GM10266 (cell line): ENCODE results near the gene GAN.
A peak's percentile ranks its signal among the peaks of the same experiment; 100 is the strongest.

Experiments
- DNase-seq: peaks from one replicate; pipeline ENCODE4 v3.0.0; 2012; ENCODE audit errors: extremely low spot score
- TF ChIP-seq, protein P1 (sequence below): IDR thresholded peaks from 2 replicates; pipeline ENCODE4 v1.5.1; 2012; ENCODE audit warnings: mild to moderate bottlenecking, low read depth; ENCODE audit not compliant: control insufficient read depth, insufficient read depth; ENCODE audit errors: missing control alignments

Gene GAN

DNA sequence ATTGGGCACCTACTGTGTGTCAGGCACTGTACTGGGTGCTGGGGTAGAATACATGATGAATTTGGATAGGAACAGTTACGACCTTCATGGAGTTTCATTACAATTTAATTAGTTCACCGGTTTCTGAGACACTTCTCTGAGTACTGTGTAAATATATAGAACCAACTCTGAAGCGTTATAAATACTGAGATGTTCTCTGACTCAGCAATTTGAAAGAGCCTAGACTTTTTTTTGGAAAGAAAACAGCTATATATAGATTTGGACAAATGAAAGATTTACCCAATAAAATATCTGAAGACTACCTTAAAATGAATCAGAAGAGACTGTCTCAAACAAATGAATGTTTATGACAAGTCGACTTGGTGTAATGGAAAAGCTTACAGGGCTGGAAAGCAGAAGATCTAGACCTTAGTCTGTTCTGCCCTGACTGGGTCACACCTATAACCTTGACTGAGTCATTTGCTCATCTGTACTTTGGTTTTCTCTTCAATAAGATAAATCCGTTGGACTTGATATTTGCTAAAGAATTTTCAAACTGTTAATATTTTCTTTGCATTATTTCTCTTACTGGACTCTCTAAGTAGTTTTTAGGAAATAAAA is 4.6 kb upstream of the GAN start:
- no peak for DNase-seq
- TF ChIP-seq, protein P1, sequence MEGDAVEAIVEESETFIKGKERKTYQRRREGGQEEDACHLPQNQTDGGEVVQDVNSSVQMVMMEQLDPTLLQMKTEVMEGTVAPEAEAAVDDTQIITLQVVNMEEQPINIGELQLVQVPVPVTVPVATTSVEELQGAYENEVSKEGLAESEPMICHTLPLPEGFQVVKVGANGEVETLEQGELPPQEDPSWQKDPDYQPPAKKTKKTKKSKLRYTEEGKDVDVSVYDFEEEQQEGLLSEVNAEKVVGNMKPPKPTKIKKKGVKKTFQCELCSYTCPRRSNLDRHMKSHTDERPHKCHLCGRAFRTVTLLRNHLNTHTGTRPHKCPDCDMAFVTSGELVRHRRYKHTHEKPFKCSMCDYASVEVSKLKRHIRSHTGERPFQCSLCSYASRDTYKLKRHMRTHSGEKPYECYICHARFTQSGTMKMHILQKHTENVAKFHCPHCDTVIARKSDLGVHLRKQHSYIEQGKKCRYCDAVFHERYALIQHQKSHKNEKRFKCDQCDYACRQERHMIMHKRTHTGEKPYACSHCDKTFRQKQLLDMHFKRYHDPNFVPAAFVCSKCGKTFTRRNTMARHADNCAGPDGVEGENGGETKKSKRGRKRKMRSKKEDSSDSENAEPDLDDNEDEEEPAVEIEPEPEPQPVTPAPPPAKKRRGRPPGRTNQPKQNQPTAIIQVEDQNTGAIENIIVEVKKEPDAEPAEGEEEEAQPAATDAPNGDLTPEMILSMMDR: no peak

- TF ChIP-seq, protein P1: no peak
- no peak for DNase-seq
These were observed 3.0 kb upstream of the GAN start for GRCh38 chr16:81311762-81312161.

GRCh38 chr16:81313701-81314602 is 810 bp upstream of the GAN start:
- TF ChIP-seq, protein P1: no peak
- DNase-seq: peak; percentile 23

GRCh38 chr16:81315271-81316175 is 761 bp downstream of the GAN start:
- TF ChIP-seq, protein P1: no peak
- peak; percentile 66 for DNase-seq

DNA sequence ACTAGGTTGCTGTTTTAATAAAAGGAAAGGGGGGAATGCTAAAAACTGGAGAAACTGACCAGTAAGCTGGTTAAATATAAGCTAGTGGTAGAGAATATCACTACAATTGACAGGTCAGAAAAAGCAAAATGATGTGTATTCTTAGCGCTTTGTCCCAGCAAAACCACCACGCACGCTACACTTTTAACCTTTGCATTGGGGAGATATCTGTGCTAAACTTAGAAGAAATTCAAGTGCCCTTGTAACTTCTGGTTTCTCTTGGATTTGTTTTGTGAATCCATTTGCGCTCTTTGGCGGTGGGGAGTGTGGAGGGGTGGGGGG is 1.4 kb downstream of the GAN start:
- TF ChIP-seq, protein P1: no peak
- DNase-seq: no peak

GRCh38 chr16:81318711-81319110 is 3.9 kb downstream of the GAN start:
- TF ChIP-seq, protein P1: no peak
- no peak for DNase-seq
